H1 (cell line): ENCODE results near the gene GP1BB. TPM values are rescaled to one million over a fixed set of nuclear protein-coding genes. Genes with fewer than 3 reads are reported as not detected.

Experiments
- CTCF ChIA-PET: fragments of 300-600 bp; sonication (Branson Sonifier 250); formaldehyde crosslinking; loops from one replicate; lab custom pipeline; 2021; ENCODE audit not compliant: partially characterized antibody; lab: Charles Lee
- POLR2A ChIA-PET: fragments of 300-600 bp; sonication (Branson Sonifier 250); formaldehyde crosslinking; loops from one replicate; lab custom pipeline; 2021; ENCODE audit warnings: inconsistent platforms; ENCODE audit not compliant: partially characterized antibody; lab: Charles Lee
- DNase-seq, 2 experiments: peaks; one replicate each; pipeline versions ENCODE4 v3.0.0 to v3.0.0-alpha.2; 2010 to 2022; ENCODE audit warnings: low spot score in 2 of 2, low read depth in 1 of 2, mixed read lengths in 1 of 2
- FAIRE-seq: peaks from 2 replicates; lab custom pipeline; 2011; peaks lifted over from hg19 to GRCh38; lab: Jason Lieb, UNC
- H2AFZ ChIP-seq: 2 replicates; pipeline ENCODE4 v1.8.1; 2012; ENCODE audit warnings: low read length, inconsistent platforms
- H2AK5ac ChIP-seq: 2 replicates; pipeline ENCODE4 v1.6.1; 2013; ENCODE audit warnings: low read depth, low read length
- H2BK120ac ChIP-seq: replicated peaks from 2 replicates; pipeline ENCODE3; 2013; ENCODE audit warnings: low read depth, low read length, inconsistent platforms
- H2BK12ac ChIP-seq: 2 replicates; pipeline ENCODE4 v1.6.1; 2013; ENCODE audit warnings: low read depth, low read length
- H2BK15ac ChIP-seq: 2 replicates; pipeline ENCODE4 v1.6.1; 2013; ENCODE audit warnings: low read length
- H2BK20ac ChIP-seq: 2 replicates; pipeline ENCODE4 v1.6.1; 2013; ENCODE audit warnings: low read length
- H2BK5ac ChIP-seq: 2 replicates; pipeline ENCODE4 v1.6.1; 2013; ENCODE audit warnings: low read depth, low read length
- H3K14ac ChIP-seq: 2 replicates; pipeline ENCODE4 v1.6.1; 2013; ENCODE audit warnings: inconsistent platforms; ENCODE audit not compliant: insufficient read length
- H3K18ac ChIP-seq: 2 replicates; pipeline ENCODE4 v1.6.1; 2013; ENCODE audit warnings: low read length; ENCODE audit errors: extremely low read depth
- H3K23ac ChIP-seq: 2 replicates; pipeline ENCODE4 v1.6.1; 2013; ENCODE audit warnings: inconsistent platforms; ENCODE audit not compliant: insufficient read length
- H3K23me2 ChIP-seq: 2 replicates; pipeline ENCODE4 v1.6.1; 2013; ENCODE audit warnings: low read depth, low read length
- H3K27ac ChIP-seq: 2 replicates; pipeline ENCODE4 v1.6.1; 2011; ENCODE audit warnings: low read depth, low read length, inconsistent platforms
- H3K27me3 ChIP-seq, 4 experiments: replicated peaks in 1 of 4; 1 replicate in 1 of 4; 2 replicates in 3 of 4; pipeline versions ENCODE4 v1.6.1 to v1.8.1; 2011 to 2013; ENCODE audit warnings: low read length in 3 of 4, mild to moderate bottlenecking in 3 of 4, inconsistent platforms in 2 of 4, mixed read lengths in 2 of 4, moderate library complexity in 1 of 4; ENCODE audit not compliant: control insufficient read depth in 3 of 4, insufficient read depth in 3 of 4; ENCODE audit errors: extremely low read depth in 1 of 4
- H3K36me3 ChIP-seq, 4 experiments: 2 replicates each; pipeline versions ENCODE4 v1.6.1 to v1.8.1; 2011 to 2013; ENCODE audit warnings: mild to moderate bottlenecking in 4 of 4, low read length in 3 of 4, moderate library complexity in 2 of 4, control low read depth in 1 of 4, inconsistent platforms in 1 of 4; ENCODE audit not compliant: insufficient read depth in 4 of 4, control insufficient read depth in 2 of 4
- H3K4ac ChIP-seq: replicated peaks from 2 replicates; pipeline ENCODE3; 2013; ENCODE audit warnings: low read length, low read depth, mixed read lengths, inconsistent platforms; ENCODE audit not compliant: insufficient read length
- H3K4me1 ChIP-seq, 4 experiments: replicated peaks in 1 of 4; 1 replicate in 1 of 4; 2 replicates in 3 of 4; pipeline versions ENCODE4 v1.6.1 to v1.8.1; 2011 to 2013; ENCODE audit warnings: low read length in 3 of 4, inconsistent platforms in 2 of 4, mixed read lengths in 1 of 4; ENCODE audit not compliant: insufficient read depth in 4 of 4, control insufficient read depth in 3 of 4
- H3K4me2 ChIP-seq, 2 experiments: 2 replicates each; pipeline versions ENCODE4 v1.6.1 to v1.8.1; 2011 to 2013; ENCODE audit warnings: low read depth in 2 of 2, low read length in 2 of 2, control low read depth in 1 of 2, inconsistent platforms in 1 of 2, mild to moderate bottlenecking in 1 of 2; ENCODE audit not compliant: insufficient read depth in 1 of 2
- H3K4me3 ChIP-seq, 4 experiments: fragments of 200-600, 300-600 bp in 1 of 4; sonication (generic), shearing (Covaris generic), sonication (Bioruptor Twin) in 1 of 4; 2 replicates each; pipeline versions ENCODE4 v1.5.1 to v1.8.1; 2011 to 2016; ENCODE audit warnings: low read length in 4 of 4, low read depth in 3 of 4, control low read depth in 2 of 4, inconsistent platforms in 2 of 4, mild to moderate bottlenecking in 2 of 4, mixed read lengths in 1 of 4, moderate library complexity in 1 of 4; ENCODE audit not compliant: insufficient read depth in 2 of 4; ENCODE audit errors: extremely low read depth in 1 of 4
- H3K56ac ChIP-seq: replicated peaks from 2 replicates; pipeline ENCODE3; 2013; ENCODE audit warnings: low read depth, mild to moderate bottlenecking, mixed read lengths, low read length, inconsistent platforms; ENCODE audit not compliant: insufficient read length
- H3K79me1 ChIP-seq: 2 replicates; pipeline ENCODE4 v1.6.1; 2013; ENCODE audit warnings: low read depth, low read length, control low read depth
- H3K79me2 ChIP-seq, 2 experiments: 2 replicates each; pipeline versions ENCODE4 v1.6.1 to v1.8.1; 2012 to 2013; ENCODE audit warnings: low read length in 2 of 2, mild to moderate bottlenecking in 2 of 2, inconsistent platforms in 1 of 2; ENCODE audit not compliant: insufficient read depth in 2 of 2, control insufficient read depth in 1 of 2
- H3K9ac ChIP-seq, 4 experiments: replicated peaks in 1 of 4; 1 replicate in 1 of 4; 2 replicates in 3 of 4; pipeline versions ENCODE4 v1.6.1 to v1.8.1; 2011 to 2013; ENCODE audit warnings: low read depth in 3 of 4, low read length in 3 of 4, control low read depth in 2 of 4, mild to moderate bottlenecking in 2 of 4, moderate library complexity in 2 of 4, inconsistent platforms in 1 of 4; ENCODE audit errors: extremely low read depth in 1 of 4
- H3K9me3 ChIP-seq, 2 experiments: 2 replicates each; pipeline versions ENCODE4 v1.6.1 to v1.8.1; 2012 to 2013; ENCODE audit warnings: mild to moderate bottlenecking in 2 of 2, moderate library complexity in 2 of 2, control low read depth in 1 of 2, inconsistent platforms in 1 of 2, low read depth in 1 of 2, low read length in 1 of 2, mixed read lengths in 1 of 2; ENCODE audit not compliant: insufficient read depth in 2 of 2
- H4K20me1 ChIP-seq, 2 experiments: replicated peaks in 1 of 2; 2 replicates each; pipeline versions ENCODE3 to v1.8.1; 2011 to 2013; ENCODE audit warnings: inconsistent platforms in 2 of 2, low read length in 2 of 2, mild to moderate bottlenecking in 1 of 2; ENCODE audit not compliant: insufficient read depth in 2 of 2, control insufficient read depth in 1 of 2
- H4K5ac ChIP-seq: 2 replicates; pipeline ENCODE4 v1.6.1; 2013; ENCODE audit warnings: low read length, low read depth, mixed read lengths, inconsistent platforms; ENCODE audit not compliant: insufficient read length
- H4K8ac ChIP-seq: 2 replicates; pipeline ENCODE4 v1.8.0; 2013; ENCODE audit warnings: mild to moderate bottlenecking, moderate library complexity, low read length, inconsistent platforms; ENCODE audit not compliant: insufficient read depth; ENCODE audit errors: extremely low read depth
- H4K91ac ChIP-seq: replicated peaks from 2 replicates; pipeline ENCODE3; 2013; ENCODE audit warnings: low read length, mixed read lengths, inconsistent platforms; ENCODE audit not compliant: insufficient read length
- CREB1 ChIP-seq: IDR thresholded peaks from 2 replicates; pipeline ENCODE4 v1.6.1; 2012; ENCODE audit warnings: inconsistent platforms
- JUN ChIP-seq: IDR thresholded peaks from 2 replicates; pipeline ENCODE4 v1.6.1; 2011; ENCODE audit warnings: low read depth, mild to moderate bottlenecking, improper control_type of control experiment, low read length
- MAFK ChIP-seq: IDR thresholded peaks from 2 replicates; pipeline ENCODE4 v1.6.1; 2012; ENCODE audit warnings: low read depth, mild to moderate bottlenecking, improper control_type of control experiment, low read length
- POLR2A ChIP-seq, 2 experiments: IDR thresholded peaks; 1 replicate in 1 of 2; 2 replicates in 1 of 2; pipeline ENCODE4 v1.6.1; 2011; ENCODE audit warnings: low read depth in 2 of 2, low read length in 2 of 2, mild to moderate bottlenecking in 2 of 2; ENCODE audit errors: control extremely low read depth in 1 of 2
- RAD21 ChIP-seq, 2 experiments: IDR thresholded peaks in 1 of 2; conservative IDR thresholded peaks in 1 of 2; 2 replicates each; pipeline ENCODE4 v1.6.1; 2011; ENCODE audit warnings: low read depth in 2 of 2, low read length in 2 of 2, improper control_type of control experiment in 1 of 2, inconsistent platforms in 1 of 2, mild to moderate bottlenecking in 1 of 2, moderate library complexity in 1 of 2
- RXRA ChIP-seq: IDR thresholded peaks from 2 replicates; pipeline ENCODE4 v1.6.1; 2011; ENCODE audit warnings: low read depth, mild to moderate bottlenecking, low read length, moderate library complexity; ENCODE audit not compliant: insufficient read depth
- SAP30 ChIP-seq: fragments of 300-600 bp; sonication (generic); IDR thresholded peaks from 2 replicates; pipeline ENCODE4 v1.7.1; 2012; ENCODE audit warnings: low read length, moderate library complexity, mild to moderate bottlenecking, inconsistent platforms; ENCODE audit not compliant: insufficient read depth, insufficient replicate concordance
- SP2 ChIP-seq: IDR thresholded peaks from 2 replicates; pipeline ENCODE4 v1.6.1; 2012; ENCODE audit warnings: mild to moderate bottlenecking, low read length, inconsistent platforms
- SP4 ChIP-seq: IDR thresholded peaks from 2 replicates; pipeline ENCODE4 v1.6.1; 2012; ENCODE audit warnings: low read length, inconsistent platforms
- TAF7 ChIP-seq: optimal IDR thresholded peaks from 2 replicates; pipeline ENCODE3; 2011; ENCODE audit warnings: low read depth, mild to moderate bottlenecking, inconsistent platforms, low read length, moderate library complexity, borderline replicate concordance
- TCF12 ChIP-seq: IDR thresholded peaks from 2 replicates; pipeline ENCODE4 v1.6.1; 2011; ENCODE audit warnings: low read depth, mild to moderate bottlenecking, low read length
- ZNF274 ChIP-seq: IDR thresholded peaks from 2 replicates; pipeline ENCODE4 v1.7.0; 2012; ENCODE audit warnings: low read length, borderline replicate concordance; ENCODE audit errors: extremely low read depth
- WGBS, 2 experiments: shearing (Covaris generic) in 1 of 2; methylation state at CpG; one replicate each; pipeline versions ENCODE4 v1.1.6 to v1.1.7; 2013 to 2015; ENCODE audit warnings: low lambda C conversion rate in 2 of 2, mixed read lengths in 2 of 2, inconsistent platforms in 1 of 2, low coverage in 1 of 2, missing lambda C conversion rate in 1 of 2; ENCODE audit not compliant: insufficient replicate concordance in 2 of 2, insufficient coverage in 1 of 2, insufficient read length in 1 of 2; ENCODE audit errors: extremely low coverage in 1 of 2, missing lambda C conversion rate in 1 of 2; 5-methylcytosine and 5-hydroxymethylcytosine counted together
- polyA plus RNA-seq, 7 experiments: library from polyadenylated mRNA; depleted of rRNA in 3 of 7; stranded (reverse) in 5 of 7; unstranded in 2 of 7; fragments of >200 nt in 5 of 7; fragments of 200-250 nt in 2 of 7; gene quantifications; 1 replicate in 5 of 7; 2 replicates in 1 of 7; 4 replicates in 1 of 7; pipeline versions ENCODE4 v1.2.1 to v1.2.3, GENCODE V29; 2011 to 2013; ENCODE audit warnings: missing spikeins in 2 of 7, mixed read lengths in 2 of 7
- total RNA-seq: library from RNA; stranded (reverse); fragmentation: NEBNext Ultra II Directional; extraction: Animal tissue kit (Norgen Biotek cat#: 25700); gene quantifications from 2 replicates; pipeline ENCODE4 v1.2.1, GENCODE V29; 2021

Gene GP1BB
- total and polyA plus RNA-seq, 2 of the 8 experiments (the other 6 are each of a cell fraction or from before 2014, with no cell fraction given): 0.36 TPM; not detected in 1

- Histone ChIP-seq H3K27me3 (no peaks in the 10 kb centered on the region), H2BK12ac (no peak overlapping the region; the same call in 1 of the 2 replicates), H3K14ac (no peak overlapping the region), H2AFZ (no peak overlapping the region), H2AK5ac (no peak overlapping the region), H3K9ac (no peak overlapping the region), H3K23ac (no peak overlapping the region), H3K4ac (no peak overlapping the region), H3K79me1 (no peaks in the 10 kb centered on the region), H3K4me1 (peaks cover 0 to 11% (median 5%) of the 10 kb centered on the region in 4 experiments; a peak in 6 of 7 replicates), H3K79me2 (no peaks in the 10 kb centered on the region), H2BK20ac (no peak overlapping the region), H4K8ac (peak overlapping the region; percentile 35; the same call in 1 of the 2 replicates), H2BK120ac (no peak overlapping the region), H3K18ac (no peak overlapping the region; the same call in 1 of the 2 replicates), H3K4me2 (no peak overlapping the region), H4K20me1 (no peaks in the 10 kb centered on the region), H3K36me3 (no peaks in the 10 kb centered on the region), H3K56ac (no peak overlapping the region), H3K4me3 (no peak overlapping the region), H2BK15ac (no peak overlapping the region), H3K23me2 (no peaks in the 10 kb centered on the region), H4K91ac (no peak overlapping the region), H2BK5ac (peak overlapping the region; percentile 66; the same call in 1 of the 2 replicates), H4K5ac (no peak overlapping the region), H3K27ac (no peak overlapping the region), H3K9me3 (no peaks in the 10 kb centered on the region)
- DNase-seq (no peak), FAIRE-seq (no peak)
- POLR2A ChIA-PET: interaction anchor here (1.1 to 1.3 kb wide), 3 partner anchors 21 to 45 kb away, joined by 3 to 4 read pairs (median 3); no protein-coding TSS in a partner anchor
- 92% methylated on average over 21 of the region's 21 CpGs; no CpG with 5 or more reads in 1 of the 2 experiments for WGBS, 2 experiments
- CTCF ChIA-PET: interaction anchor here (1.1 to 6.5 kb wide), 8 partner anchors 9 to 224 kb away, joined by 3 to 76 read pairs (median 6); no protein-coding TSS in a partner anchor
- TF ChIP-seq TAF7 (no peak), RAD21 (IDR thresholded peaks at IDR 0.05 in 1 of 2, conservative IDR thresholded peaks at IDR 0.05 in 1 of 2; ENCODE audit: low read depth in 2 of 2, low read length in 2 of 2) (no peak), TCF12 (no peak), SP4 (no peak), ZNF274 (no peak), MAFK (no peak), POLR2A (IDR thresholded peaks at IDR 0.05; ENCODE audit: control extremely low read depth in 1 of 2, low read depth in 2 of 2, low read length in 2 of 2) (no peak), SAP30 (no peak), JUN (no peak), CREB1 (no peak), SP2 (no peak), RXRA (no peak)
Observed at GRCh38 chr22:19688301-19689290, 34.7 kb upstream of the GP1BB start.
